DND-41 (cell line): ENCODE measurements around the gene BRINP3.

Source experiments
- CTCF ChIP-seq: IDR thresholded peaks from 2 replicates; pipeline ENCODE4 v1.5.1; 2012; ENCODE audit warnings: borderline replicate concordance, low read length, moderate library complexity, mild to moderate bottlenecking; ENCODE audit not compliant: poor library complexity, severe bottlenecking; ENCODE audit errors: extremely low read depth
- EZH2 ChIP-seq: IDR thresholded peaks from 3 replicates; pipeline ENCODE4 v1.6.1; 2012; ENCODE audit warnings: borderline replicate concordance, low read depth, mild to moderate bottlenecking, moderate library complexity, low read length, inconsistent platforms; ENCODE audit not compliant: severe bottlenecking

GRCh38 chr1:190413142-190413541, 64.5 kb downstream of the BRINP3 start:
- no peak for TF ChIP-seq CTCF
- TF ChIP-seq EZH2: no peak
